Heart left ventricle (tissue), 16 donors: ENCODE data around the gene WNT7A. TPM values are rescaled to one million over a fixed set of nuclear protein-coding genes. Genes with fewer than 3 reads are reported as not detected.
A peak's percentile ranks its signal among the peaks of the same experiment; 100 is the strongest.

ENCODE experiments used
- ATAC-seq, 4 donors: fragments of 200-7000 bp; cut with Tn5 transposase; one replicate each; pipeline ENCODE4 v1.9.1; 2020 to 2022; ENCODE audit warnings: moderate library complexity in 4 of 4, mild to moderate bottlenecking in 3 of 4, moderate number of reproducible peaks in 1 of 4
- DNase-seq, 5 donors: peaks; one replicate each; pipeline ENCODE4 v3.0.0-alpha.2; 2020
- H3K27ac ChIP-seq, 12 donors: fragments of 200-600 bp; sonication (generic) in 4 of 12; one replicate each; pipeline versions ENCODE4 v1.5.0 to v1.8.0; 2016 to 2022; ENCODE audit warnings: mild to moderate bottlenecking in 2 of 12
- H3K27me3 ChIP-seq, 9 donors: fragments of 200-600 bp; sonication (generic) in 2 of 9; one replicate each; pipeline versions ENCODE4 v1.5.1 to v1.8.0; 2016 to 2022; ENCODE audit warnings: mild to moderate bottlenecking in 3 of 9
- H3K36me3 ChIP-seq, 9 donors: fragments of 200-600 bp; sonication (generic) in 2 of 9; one replicate each; pipeline versions ENCODE4 v1.5.0 to v1.8.0; 2018 to 2022; ENCODE audit warnings: mild to moderate bottlenecking in 2 of 9
- H3K4me1 ChIP-seq, 12 donors: fragments of 200-600 bp; sonication (generic) in 4 of 12; one replicate each; pipeline versions ENCODE4 v1.5.0 to v1.8.0; 2016 to 2022; ENCODE audit warnings: mild to moderate bottlenecking in 3 of 12
- H3K4me3 ChIP-seq, 12 donors: fragments of 200-600 bp; sonication (generic) in 4 of 12; one replicate each; pipeline versions ENCODE4 v1.5.0 to v1.8.0; 2017 to 2022; ENCODE audit warnings: mild to moderate bottlenecking in 9 of 12, moderate library complexity in 4 of 12
- H3K9me3 ChIP-seq, 12 donors: fragments of 200-600 bp; sonication (generic) in 4 of 12; one replicate each; pipeline versions ENCODE4 v1.5.0 to v1.8.0; 2016 to 2022; ENCODE audit warnings: mild to moderate bottlenecking in 1 of 12
- POLR2A ChIP-seq, 2 donors: fragments of 450-650 bp; IDR thresholded peaks; one replicate each; pipeline ENCODE4 v1.6.1; 2017; ENCODE audit warnings: antibody characterized with exemption in 2 of 2, mild to moderate bottlenecking in 2 of 2, moderate library complexity in 2 of 2
- WGBS, 4 donors: extraction: QIAGEN DNeasy Blood & Tissue Kit in 2 of 4; methylation state at CpG; one replicate each; pipeline versions ENCODE4 v1.1.5 to v1.1.7; 2013 to 2018; 5-methylcytosine and 5-hydroxymethylcytosine counted together
- intact Hi-C, 10 donors: fragments of 100-400 bp; cut with DNase I; formaldehyde crosslinking; loops; one replicate each; pipeline versions ENCODE4 v1.11.1 to v1.14.2; 2022
- polyA plus RNA-seq, 2 donors: library from polyadenylated mRNA; stranded (reverse); fragments of 200-250 nt; gene quantifications; one replicate each; pipeline ENCODE4 v1.2.3, GENCODE V29; 2013
- total RNA-seq, 9 donors: library from RNA; depleted of rRNA in 2 of 9; stranded (reverse); fragments of >200 nt in 2 of 9; fragmentation: NEBNext Ultra II Directional in 3 of 9; extraction: Animal tissue kit (Norgen Biotek cat#: 25700) in 3 of 9; gene quantifications; one replicate each; pipeline versions ENCODE4 v1.1.0 to v1.2.4, GENCODE V29; 2016 to 2023
- TF ChIP-seq, protein P1 (sequence below), 12 donors: fragments of 200-600 bp; sonication (generic) in 4 of 12; IDR thresholded peaks; one replicate each; pipeline versions ENCODE4 v1.5.0 to v1.8.0; 2018 to 2022; ENCODE audit warnings: antibody characterized with exemption in 12 of 12, mild to moderate bottlenecking in 5 of 12
- donor health status: ischemic (EF 13 %, LVEDD 7.1; RV severe dilation, severe dysfunction).
- donor health status: healthy with polysubstance abuse.
- donor health status: DM: no; HTN: yes; CAD: no.
- donor health status: DM: no; HTN: no; CAD: no.
- donor health status: ischemic (EF 25% LVEDD 6.9; RV normal size, moderate dysfunction).
- donor health status: ischemic (EF 25% LVEDD 5.7; RV mildly dilated, moderate dysfunction).
- donor health status: healthy.
- donor health status: DM: yes; HTN: yes; CAD: no.
- donor health status: ischemic (EF 35%, LVEDD 5.7; RV mildly dilated, moderate dysfunction).
- donor health status: nonischemic (EF 11% LVEDD 7.7; RV severe dilation, severe dysfunction).
- donor health status: DM: yes; HTN: yes; CAD: no.
- donor health status: PGD.
- donor health status: ischemic (EF 29% LVEDD 5.4; RV normal size, mild dysfunction).
- donor health status: nonischemic (EF 23%, LVEDD 6.1; RV moderate dilation, normal function).

The WNT7A gene
- total and polyA plus RNA-seq, 11 donors, result not detected

DNA sequence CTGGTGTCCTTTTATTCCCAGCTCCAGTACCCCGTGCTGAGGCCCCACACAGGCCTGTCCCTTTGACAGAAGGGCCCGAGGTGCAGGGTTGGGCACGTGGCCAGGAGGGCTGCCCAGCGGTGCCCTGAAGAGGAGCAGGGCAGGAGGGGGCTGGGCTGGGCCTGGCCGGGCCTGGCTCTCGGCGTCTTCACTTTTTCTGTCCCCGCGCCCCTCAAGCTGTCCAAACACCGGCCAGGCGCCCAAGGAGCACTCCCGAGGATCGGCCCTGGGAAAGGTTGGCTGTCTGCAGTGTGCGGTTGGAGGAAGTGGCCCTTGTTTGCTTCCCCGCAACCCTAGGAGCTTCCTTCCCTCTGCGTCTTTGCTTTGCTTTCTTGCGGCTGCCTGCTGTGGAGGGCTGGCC is 84.1 kb downstream of the WNT7A start:
- Histone ChIP-seq H3K27ac (no peak overlapping the region), H3K4me3 (no peak overlapping the region), H3K4me1 (no peaks in the 10 kb centered on the region), H3K9me3 (no peaks in the 10 kb centered on the region), H3K36me3 (no peaks in the 10 kb centered on the region), H3K27me3 (peaks cover 4 to 52% (median 15%) of the 10 kb centered on the region in 9 donors)
- DNase-seq, result peak in 1 of 5 donors; percentile 34
- TF ChIP-seq POLR2A (IDR thresholded peaks at IDR 0.05), result no peak
- TF ChIP-seq, protein P1, sequence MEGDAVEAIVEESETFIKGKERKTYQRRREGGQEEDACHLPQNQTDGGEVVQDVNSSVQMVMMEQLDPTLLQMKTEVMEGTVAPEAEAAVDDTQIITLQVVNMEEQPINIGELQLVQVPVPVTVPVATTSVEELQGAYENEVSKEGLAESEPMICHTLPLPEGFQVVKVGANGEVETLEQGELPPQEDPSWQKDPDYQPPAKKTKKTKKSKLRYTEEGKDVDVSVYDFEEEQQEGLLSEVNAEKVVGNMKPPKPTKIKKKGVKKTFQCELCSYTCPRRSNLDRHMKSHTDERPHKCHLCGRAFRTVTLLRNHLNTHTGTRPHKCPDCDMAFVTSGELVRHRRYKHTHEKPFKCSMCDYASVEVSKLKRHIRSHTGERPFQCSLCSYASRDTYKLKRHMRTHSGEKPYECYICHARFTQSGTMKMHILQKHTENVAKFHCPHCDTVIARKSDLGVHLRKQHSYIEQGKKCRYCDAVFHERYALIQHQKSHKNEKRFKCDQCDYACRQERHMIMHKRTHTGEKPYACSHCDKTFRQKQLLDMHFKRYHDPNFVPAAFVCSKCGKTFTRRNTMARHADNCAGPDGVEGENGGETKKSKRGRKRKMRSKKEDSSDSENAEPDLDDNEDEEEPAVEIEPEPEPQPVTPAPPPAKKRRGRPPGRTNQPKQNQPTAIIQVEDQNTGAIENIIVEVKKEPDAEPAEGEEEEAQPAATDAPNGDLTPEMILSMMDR (IDR thresholded peaks at IDR 0.05), result no peak
- 67 to 72% (median 71%) methylated on average over 13 to 17 of the region's 17 CpGs for WGBS, 4 donors
- no peak for ATAC-seq
- intact Hi-C loops, result no loop called here

DNA sequence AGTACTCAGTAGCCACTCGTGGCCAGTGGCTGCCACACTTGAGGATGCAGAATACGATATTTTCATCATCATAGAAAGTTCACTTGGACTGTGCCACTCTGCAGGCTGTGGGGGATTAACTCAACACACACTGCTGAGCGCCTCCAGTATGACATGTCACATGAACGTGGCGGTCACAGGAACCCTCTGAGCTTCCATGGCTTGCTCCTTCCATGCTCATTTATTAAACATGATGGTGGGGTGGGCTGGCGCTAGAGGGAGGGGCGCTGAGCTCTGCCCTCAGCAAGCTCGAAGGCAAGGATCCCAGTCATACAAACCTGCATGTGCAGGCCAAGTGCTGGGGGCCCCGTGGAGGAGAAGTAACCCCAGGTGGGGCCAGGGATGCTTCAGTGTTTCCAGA is 85.5 kb downstream of the WNT7A start:
- H3K4me3 ChIP-seq, result no peak overlapping the region
- ATAC-seq, result no peak
- intact Hi-C loops, result no loop called here
- H3K27me3 ChIP-seq, result peaks cover 4 to 60% (median 15%) of the 10 kb centered on the region in 9 donors
- H3K36me3 ChIP-seq, result no peaks in the 10 kb centered on the region
- peak in 1 of 5 donors; percentile 10 for DNase-seq
- no peak overlapping the region for H3K27ac ChIP-seq
- no peaks in the 10 kb centered on the region for H3K9me3 ChIP-seq
- 75 to 86% (median 80%) methylated on average over 9 of the region's 9 CpGs for WGBS, 4 donors
- no peaks in the 10 kb centered on the region for H3K4me1 ChIP-seq
- no peak for TF ChIP-seq POLR2A (IDR thresholded peaks at IDR 0.05)
- TF ChIP-seq, protein P1 (IDR thresholded peaks at IDR 0.05), result no peak

DNA sequence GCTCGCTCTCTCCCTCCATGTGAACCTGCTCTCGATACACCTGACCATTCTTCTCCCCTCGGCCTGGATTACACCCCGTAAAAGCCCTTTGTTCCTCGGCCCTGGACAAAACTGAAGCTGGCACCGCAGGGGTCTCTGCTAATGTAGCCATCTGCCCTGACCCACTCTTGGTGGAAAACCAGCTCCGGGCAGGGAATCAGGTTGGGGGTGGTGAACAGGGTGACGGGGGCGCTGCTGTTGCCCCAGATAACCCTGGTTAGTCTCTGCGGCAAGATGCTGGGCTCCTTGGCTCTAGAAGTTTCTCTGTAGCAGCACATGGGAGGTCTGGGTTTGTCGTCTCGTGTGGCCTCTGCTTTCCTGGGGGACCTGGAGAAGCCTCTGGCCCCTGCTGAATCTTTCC is 86.4 kb downstream of the WNT7A start:
- Histone ChIP-seq H3K4me3 (no peak overlapping the region), H3K36me3 (no peaks in the 10 kb centered on the region), H3K4me1 (no peaks in the 10 kb centered on the region), H3K27me3 (peaks cover 4 to 64% (median 15%) of the 10 kb centered on the region in 9 donors), H3K9me3 (no peaks in the 10 kb centered on the region), H3K27ac (no peak overlapping the region)
- ATAC-seq (no peak), DNase-seq (peak in 1 of 5 donors; percentile 37)
- intact Hi-C loops, result no loop called here
- WGBS, 4 donors, result 76 to 82% (median 77%) methylated on average over 11 to 12 of the region's 12 CpGs
- no peak for TF ChIP-seq POLR2A (IDR thresholded peaks at IDR 0.05)
- TF ChIP-seq, protein P1 (IDR thresholded peaks at IDR 0.05), result no peak

DNA sequence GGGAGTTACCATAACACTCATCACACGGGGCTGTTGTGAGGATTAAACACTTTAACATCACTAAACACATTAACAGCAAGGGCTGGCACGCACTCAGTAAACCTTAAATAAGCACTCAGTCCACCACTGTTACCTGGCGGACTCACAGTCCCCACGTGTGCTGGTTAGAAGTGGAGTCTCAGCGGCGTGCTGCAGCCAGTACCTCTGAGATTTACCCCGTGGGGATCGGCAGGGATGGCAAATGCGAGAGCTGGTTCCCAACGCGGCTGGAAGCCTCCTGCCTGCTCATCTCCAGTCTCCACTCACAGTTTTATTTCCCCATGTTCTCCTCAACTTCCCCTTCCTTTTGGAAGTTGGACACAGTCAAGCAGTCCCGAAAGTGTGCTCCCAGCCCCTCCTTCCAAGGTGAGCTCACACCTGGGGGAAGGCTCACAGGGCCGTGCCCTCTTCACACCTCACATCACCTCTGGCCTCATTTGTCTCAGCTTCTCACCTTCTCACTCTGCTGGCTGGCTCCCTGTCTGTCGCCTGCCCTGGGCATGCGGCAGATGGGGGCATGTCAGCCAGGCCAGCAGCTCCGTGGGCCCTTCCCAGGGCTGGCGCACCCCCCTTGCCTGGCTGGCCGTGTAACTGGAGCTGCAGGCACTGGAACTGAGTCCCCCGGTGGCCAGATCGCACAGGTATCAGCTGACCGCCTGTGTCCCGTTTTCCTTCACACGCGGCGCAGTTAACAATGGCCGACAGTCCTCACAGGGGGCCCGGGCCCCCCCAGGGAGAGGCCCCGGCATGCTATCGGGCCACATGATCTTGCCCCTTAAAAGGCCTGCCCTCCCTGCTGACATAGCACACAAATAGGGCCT is 87.1 kb downstream of the WNT7A start:
- H3K36me3 ChIP-seq, result no peaks in the 10 kb centered on the region
- H3K9me3 ChIP-seq, result no peaks in the 10 kb centered on the region
- TF ChIP-seq, protein P1 (IDR thresholded peaks at IDR 0.05), result no peak
- TF ChIP-seq POLR2A (IDR thresholded peaks at IDR 0.05), result no peak
- H3K27ac ChIP-seq, result no peak overlapping the region
- no peak overlapping the region for H3K4me3 ChIP-seq
- peak in 1 of 5 donors; percentile 61 for DNase-seq
- WGBS, 4 donors, result 43 to 52% (median 51%) methylated on average over 14 to 29 of the region's 29 CpGs
- intact Hi-C loops, result no loop called here
- no peaks in the 10 kb centered on the region for H3K4me1 ChIP-seq
- no peak for ATAC-seq
- H3K27me3 ChIP-seq, result peaks cover 4 to 68% (median 15%) of the 10 kb centered on the region in 9 donors
